HEK293 (cell line): Measurements from ENCODE around the gene LIPH.

Experiments used
- CTCF ChIA-PET: fragments of 350-600 bp; formaldehyde crosslinking; extraction: SDS; loops from one replicate; lab custom pipeline; 2021; ENCODE audit warnings: antibody characterized with exemption; lab: Yijun Ruan, JAX
- POLR2A ChIA-PET: fragments of 300-600 bp; formaldehyde crosslinking; extraction: SDS; loops from one replicate; lab custom pipeline; 2020; ENCODE audit warnings: antibody characterized with exemption, inconsistent platforms; lab: Yijun Ruan, JAX
- H3K27ac ChIP-seq: fragments of 200-500 bp; sonication (Bioruptor generic); 2 replicates; pipeline ENCODE4 v1.5.1; 2014; ENCODE audit warnings: low read depth, low read length, control low read depth, inconsistent platforms; ENCODE audit errors: extremely low read depth
- H3K36me3 ChIP-seq, 2 experiments: fragments of 200-500 bp in 1 of 2; sonication (Bioruptor generic) in 1 of 2; 1 replicate in 1 of 2; 2 replicates in 1 of 2; pipeline ENCODE4 v1.5.1; 2014 to 2017; ENCODE audit warnings: inconsistent platforms in 2 of 2, low read length in 2 of 2; ENCODE audit not compliant: control insufficient read depth in 2 of 2, insufficient read depth in 1 of 2
- H3K4me1 ChIP-seq: fragments of 200-500 bp; sonication (Bioruptor generic); 2 replicates; pipeline ENCODE4 v1.5.1; 2014; ENCODE audit warnings: mild to moderate bottlenecking, low read length, inconsistent platforms; ENCODE audit not compliant: control insufficient read depth, insufficient read depth
- H3K4me3 ChIP-seq: 2 replicates; pipeline ENCODE4 v1.5.1; 2011; ENCODE audit warnings: low read depth, mild to moderate bottlenecking, control low read depth, low read length, moderate library complexity
- H3K9me3 ChIP-seq: fragments of 200-500 bp; sonication (Bioruptor generic); 2 replicates; pipeline ENCODE4 v1.5.1; 2014; ENCODE audit warnings: low read depth, low read length, inconsistent platforms; ENCODE audit not compliant: control insufficient read depth, insufficient read depth
- GFI1B ChIP-seq: fragments of 450-650 bp; formaldehyde crosslinking; IDR thresholded peaks from 2 replicates; pipeline ENCODE4 v1.5.1; 2016; ENCODE audit warnings: missing biosample characterization, missing genetic modification characterization
- HOXD13 ChIP-seq: sonication (generic); formaldehyde crosslinking; IDR thresholded peaks from 2 replicates; pipeline ENCODE4 v1.8.0; 2022; ENCODE audit warnings: missing genetic modification reagents, borderline replicate concordance
- KLF10 ChIP-seq: fragments of 450-650 bp; IDR thresholded peaks from 2 replicates; pipeline ENCODE4 v1.5.1; 2018; ENCODE audit warnings: missing biosample characterization, mild to moderate bottlenecking, missing genetic modification characterization
- SALL2 ChIP-seq: fragments of 450-650 bp; formaldehyde crosslinking; IDR thresholded peaks from 2 replicates; pipeline ENCODE4 v1.5.0; 2017; ENCODE audit warnings: missing biosample characterization, mild to moderate bottlenecking, missing genetic modification characterization, borderline replicate concordance
- ZBTB48 ChIP-seq: fragments of 450-650 bp; formaldehyde crosslinking; IDR thresholded peaks from 2 replicates; pipeline ENCODE4 v1.5.1; 2016; ENCODE audit warnings: missing biosample characterization, missing genetic modification characterization
- ZBTB7A ChIP-seq: fragments of 450-650 bp; formaldehyde crosslinking; IDR thresholded peaks from 2 replicates; pipeline ENCODE4 v1.5.1; 2016; ENCODE audit warnings: low read depth, missing biosample characterization, missing genetic modification characterization
- ZBTB8A ChIP-seq: fragments of 450-650 bp; formaldehyde crosslinking; IDR thresholded peaks from 2 replicates; pipeline ENCODE4 v1.5.1; 2016; ENCODE audit warnings: missing biosample characterization, missing genetic modification characterization
- ZNF23 ChIP-seq: fragments of 450-650 bp; formaldehyde crosslinking; IDR thresholded peaks from 2 replicates; pipeline ENCODE4 v1.5.1; 2016; ENCODE audit warnings: missing biosample characterization, missing genetic modification characterization, borderline replicate concordance
- ZNF544 ChIP-seq: fragments of 450-650 bp; formaldehyde crosslinking; IDR thresholded peaks from 2 replicates; pipeline ENCODE4 v1.5.0; 2017; ENCODE audit warnings: missing biosample characterization, missing genetic modification characterization
- ZNF585B ChIP-seq: fragments of 450-650 bp; formaldehyde crosslinking; IDR thresholded peaks from 2 replicates; pipeline ENCODE4 v1.5.1; 2016; ENCODE audit warnings: missing biosample characterization, missing genetic modification characterization
- ZNF600 ChIP-seq: fragments of 450-650 bp; formaldehyde crosslinking; IDR thresholded peaks from 2 replicates; pipeline ENCODE4 v1.5.1; 2016; ENCODE audit warnings: missing biosample characterization, missing genetic modification characterization
- ZNF623 ChIP-seq: fragments of 450-650 bp; formaldehyde crosslinking; IDR thresholded peaks from 2 replicates; pipeline ENCODE4 v1.5.1; 2016; ENCODE audit warnings: missing biosample characterization, missing genetic modification characterization
- ZNF629 ChIP-seq: fragments of 450-650 bp; formaldehyde crosslinking; IDR thresholded peaks from 2 replicates; pipeline ENCODE4 v1.5.1; 2017; ENCODE audit warnings: missing biosample characterization, missing genetic modification characterization
- ZNF76 ChIP-seq: fragments of 450-650 bp; formaldehyde crosslinking; IDR thresholded peaks from 2 replicates; pipeline ENCODE4; 2016; ENCODE audit warnings: low read depth, missing biosample characterization, missing genetic modification characterization, borderline replicate concordance
- TF ChIP-seq, protein P1 (sequence below): fragments of 450-650 bp; formaldehyde crosslinking; IDR thresholded peaks from 2 replicates; pipeline ENCODE4 v1.5.1; 2016; ENCODE audit warnings: missing biosample characterization, missing genetic modification characterization, borderline replicate concordance
- TF ChIP-seq, protein P2 (sequence below): fragments of 450-650 bp; formaldehyde crosslinking; IDR thresholded peaks from 2 replicates; pipeline ENCODE4 v1.5.1; 2016; ENCODE audit warnings: missing biosample characterization, missing genetic modification characterization
- TF ChIP-seq, protein P3 (sequence below): fragments of 450-650 bp; formaldehyde crosslinking; IDR thresholded peaks from 2 replicates; pipeline ENCODE4 v1.5.1; 2016; ENCODE audit warnings: missing biosample characterization, missing genetic modification characterization, low read depth
- TF ChIP-seq, protein P4 (sequence below): fragments of 450-650 bp; formaldehyde crosslinking; IDR thresholded peaks from 2 replicates; pipeline ENCODE4 v1.5.1; 2016; ENCODE audit warnings: missing biosample characterization, missing genetic modification characterization

LIPH gene

DNA sequence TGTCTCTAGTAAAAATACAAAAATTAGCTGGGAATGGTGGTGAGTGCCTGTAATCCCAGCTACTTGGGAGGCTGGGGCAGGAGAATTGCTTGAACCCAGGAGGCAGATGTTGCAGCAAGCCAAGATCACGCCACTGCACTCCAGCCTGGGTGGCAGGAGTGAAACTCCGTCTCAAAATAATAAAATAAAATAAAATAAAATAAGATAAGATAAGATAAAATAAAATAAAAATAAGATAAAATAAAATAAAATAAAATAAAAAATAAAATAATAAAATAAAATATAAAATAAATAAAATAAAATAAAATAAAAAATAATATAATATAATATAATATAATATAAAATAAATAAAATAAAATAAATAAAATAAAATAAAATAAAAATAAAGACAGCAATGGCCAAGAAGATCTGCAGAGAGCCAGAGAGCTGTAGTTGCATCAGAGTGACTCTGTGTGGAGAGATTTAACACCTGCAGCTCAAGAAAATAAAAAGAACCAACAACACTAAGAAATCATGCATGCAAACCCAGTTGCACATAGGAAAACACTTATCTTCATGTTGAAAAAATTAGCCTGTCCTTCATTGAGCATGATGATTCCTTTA, 25.9 kb downstream of the LIPH start:
- TF ChIP-seq ZBTB48 (tag by site-specific recombination) (no peak), ZNF600 (tag by site-specific recombination) (no peak), ZNF629 (no peak), HOXD13 (CRISPR knock-in tag) (no peak), GFI1B (tag by site-specific recombination) (no peak), ZBTB8A (tag by site-specific recombination) (no peak), ZNF23 (no peak), ZNF76 (tag by site-specific recombination) (no peak), KLF10 (tag by site-specific recombination) (no peak), ZNF544 (no peak), SALL2 (tag by site-specific recombination) (no peak), ZNF623 (tag by site-specific recombination) (no peak), ZNF585B (no peak), ZBTB7A (tag by site-specific recombination) (no peak)
- TF ChIP-seq, protein P1, sequence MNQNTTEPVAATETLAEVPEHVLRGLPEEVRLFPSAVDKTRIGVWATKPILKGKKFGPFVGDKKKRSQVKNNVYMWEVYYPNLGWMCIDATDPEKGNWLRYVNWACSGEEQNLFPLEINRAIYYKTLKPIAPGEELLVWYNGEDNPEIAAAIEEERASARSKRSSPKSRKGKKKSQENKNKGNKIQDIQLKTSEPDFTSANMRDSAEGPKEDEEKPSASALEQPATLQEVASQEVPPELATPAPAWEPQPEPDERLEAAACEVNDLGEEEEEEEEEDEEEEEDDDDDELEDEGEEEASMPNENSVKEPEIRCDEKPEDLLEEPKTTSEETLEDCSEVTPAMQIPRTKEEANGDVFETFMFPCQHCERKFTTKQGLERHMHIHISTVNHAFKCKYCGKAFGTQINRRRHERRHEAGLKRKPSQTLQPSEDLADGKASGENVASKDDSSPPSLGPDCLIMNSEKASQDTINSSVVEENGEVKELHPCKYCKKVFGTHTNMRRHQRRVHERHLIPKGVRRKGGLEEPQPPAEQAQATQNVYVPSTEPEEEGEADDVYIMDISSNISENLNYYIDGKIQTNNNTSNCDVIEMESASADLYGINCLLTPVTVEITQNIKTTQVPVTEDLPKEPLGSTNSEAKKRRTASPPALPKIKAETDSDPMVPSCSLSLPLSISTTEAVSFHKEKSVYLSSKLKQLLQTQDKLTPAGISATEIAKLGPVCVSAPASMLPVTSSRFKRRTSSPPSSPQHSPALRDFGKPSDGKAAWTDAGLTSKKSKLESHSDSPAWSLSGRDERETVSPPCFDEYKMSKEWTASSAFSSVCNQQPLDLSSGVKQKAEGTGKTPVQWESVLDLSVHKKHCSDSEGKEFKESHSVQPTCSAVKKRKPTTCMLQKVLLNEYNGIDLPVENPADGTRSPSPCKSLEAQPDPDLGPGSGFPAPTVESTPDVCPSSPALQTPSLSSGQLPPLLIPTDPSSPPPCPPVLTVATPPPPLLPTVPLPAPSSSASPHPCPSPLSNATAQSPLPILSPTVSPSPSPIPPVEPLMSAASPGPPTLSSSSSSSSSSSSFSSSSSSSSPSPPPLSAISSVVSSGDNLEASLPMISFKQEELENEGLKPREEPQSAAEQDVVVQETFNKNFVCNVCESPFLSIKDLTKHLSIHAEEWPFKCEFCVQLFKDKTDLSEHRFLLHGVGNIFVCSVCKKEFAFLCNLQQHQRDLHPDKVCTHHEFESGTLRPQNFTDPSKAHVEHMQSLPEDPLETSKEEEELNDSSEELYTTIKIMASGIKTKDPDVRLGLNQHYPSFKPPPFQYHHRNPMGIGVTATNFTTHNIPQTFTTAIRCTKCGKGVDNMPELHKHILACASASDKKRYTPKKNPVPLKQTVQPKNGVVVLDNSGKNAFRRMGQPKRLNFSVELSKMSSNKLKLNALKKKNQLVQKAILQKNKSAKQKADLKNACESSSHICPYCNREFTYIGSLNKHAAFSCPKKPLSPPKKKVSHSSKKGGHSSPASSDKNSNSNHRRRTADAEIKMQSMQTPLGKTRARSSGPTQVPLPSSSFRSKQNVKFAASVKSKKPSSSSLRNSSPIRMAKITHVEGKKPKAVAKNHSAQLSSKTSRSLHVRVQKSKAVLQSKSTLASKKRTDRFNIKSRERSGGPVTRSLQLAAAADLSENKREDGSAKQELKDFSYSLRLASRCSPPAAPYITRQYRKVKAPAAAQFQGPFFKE: no peak
- TF ChIP-seq, protein P2, sequence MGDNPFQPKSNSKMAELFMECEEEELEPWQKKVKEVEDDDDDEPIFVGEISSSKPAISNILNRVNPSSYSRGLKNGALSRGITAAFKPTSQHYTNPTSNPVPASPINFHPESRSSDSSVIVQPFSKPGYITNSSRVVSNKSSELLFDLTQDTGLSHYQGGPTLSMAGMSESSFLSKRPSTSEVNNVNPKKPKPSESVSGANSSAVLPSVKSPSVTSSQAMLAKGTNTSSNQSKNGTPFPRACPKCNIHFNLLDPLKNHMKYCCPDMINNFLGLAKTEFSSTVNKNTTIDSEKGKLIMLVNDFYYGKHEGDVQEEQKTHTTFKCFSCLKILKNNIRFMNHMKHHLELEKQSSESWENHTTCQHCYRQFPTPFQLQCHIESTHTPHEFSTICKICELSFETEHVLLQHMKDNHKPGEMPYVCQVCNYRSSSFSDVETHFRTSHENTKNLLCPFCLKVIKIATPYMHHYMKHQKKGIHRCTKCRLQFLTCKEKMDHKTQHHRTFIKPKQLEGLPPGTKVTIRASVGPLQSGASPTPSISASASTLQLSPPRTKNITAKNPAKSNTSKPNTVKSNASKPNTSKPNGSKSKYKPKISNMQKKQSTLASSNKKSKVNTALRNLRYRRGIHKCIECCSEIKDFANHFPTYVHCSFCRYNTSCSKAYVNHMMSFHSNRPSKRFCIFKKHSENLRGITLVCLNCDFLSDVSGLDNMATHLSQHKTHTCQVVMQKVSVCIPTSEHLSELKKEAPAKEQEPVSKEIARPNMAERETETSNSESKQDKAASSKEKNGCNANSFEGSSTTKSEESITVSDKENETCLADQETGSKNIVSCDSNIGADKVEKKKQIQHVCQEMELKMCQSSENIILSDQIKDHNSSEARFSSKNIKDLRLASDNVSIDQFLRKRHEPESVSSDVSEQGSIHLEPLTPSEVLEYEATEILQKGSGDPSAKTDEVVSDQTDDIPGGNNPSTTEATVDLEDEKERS (tag by site-specific recombination): no peak
- TF ChIP-seq, protein P3, sequence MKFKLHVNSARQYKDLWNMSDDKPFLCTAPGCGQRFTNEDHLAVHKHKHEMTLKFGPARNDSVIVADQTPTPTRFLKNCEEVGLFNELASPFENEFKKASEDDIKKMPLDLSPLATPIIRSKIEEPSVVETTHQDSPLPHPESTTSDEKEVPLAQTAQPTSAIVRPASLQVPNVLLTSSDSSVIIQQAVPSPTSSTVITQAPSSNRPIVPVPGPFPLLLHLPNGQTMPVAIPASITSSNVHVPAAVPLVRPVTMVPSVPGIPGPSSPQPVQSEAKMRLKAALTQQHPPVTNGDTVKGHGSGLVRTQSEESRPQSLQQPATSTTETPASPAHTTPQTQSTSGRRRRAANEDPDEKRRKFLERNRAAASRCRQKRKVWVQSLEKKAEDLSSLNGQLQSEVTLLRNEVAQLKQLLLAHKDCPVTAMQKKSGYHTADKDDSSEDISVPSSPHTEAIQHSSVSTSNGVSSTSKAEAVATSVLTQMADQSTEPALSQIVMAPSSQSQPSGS: no peak
- TF ChIP-seq, protein P4, sequence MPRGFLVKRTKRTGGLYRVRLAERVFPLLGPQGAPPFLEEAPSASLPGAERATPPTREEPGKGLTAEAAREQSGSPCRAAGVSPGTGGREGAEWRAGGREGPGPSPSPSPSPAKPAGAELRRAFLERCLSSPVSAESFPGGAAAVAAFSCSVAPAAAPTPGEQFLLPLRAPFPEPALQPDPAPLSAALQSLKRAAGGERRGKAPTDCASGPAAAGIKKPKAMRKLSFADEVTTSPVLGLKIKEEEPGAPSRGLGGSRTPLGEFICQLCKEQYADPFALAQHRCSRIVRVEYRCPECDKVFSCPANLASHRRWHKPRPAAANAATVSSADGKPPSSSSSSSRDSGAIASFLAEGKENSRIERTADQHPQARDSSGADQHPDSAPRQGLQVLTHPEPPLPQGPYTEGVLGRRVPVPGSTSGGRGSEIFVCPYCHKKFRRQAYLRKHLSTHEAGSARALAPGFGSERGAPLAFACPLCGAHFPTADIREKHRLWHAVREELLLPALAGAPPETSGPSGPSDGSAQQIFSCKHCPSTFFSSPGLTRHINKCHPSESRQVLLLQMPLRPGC (tag by site-specific recombination): no peak

More for the DNA sequence above, 25.9 kb downstream of the LIPH start:
- no peaks in the 10 kb centered on the region for H3K36me3 ChIP-seq
- POLR2A ChIA-PET: no interaction called here
- no peak overlapping the region for H3K27ac ChIP-seq
- no peaks in the 10 kb centered on the region for H3K9me3 ChIP-seq
- no peaks in the 10 kb centered on the region for H3K4me1 ChIP-seq
- CTCF ChIA-PET: no interaction called here
- no peak overlapping the region for H3K4me3 ChIP-seq
